ENCODE data around the gene ABHD10.

Gene ABHD10

DNA sequence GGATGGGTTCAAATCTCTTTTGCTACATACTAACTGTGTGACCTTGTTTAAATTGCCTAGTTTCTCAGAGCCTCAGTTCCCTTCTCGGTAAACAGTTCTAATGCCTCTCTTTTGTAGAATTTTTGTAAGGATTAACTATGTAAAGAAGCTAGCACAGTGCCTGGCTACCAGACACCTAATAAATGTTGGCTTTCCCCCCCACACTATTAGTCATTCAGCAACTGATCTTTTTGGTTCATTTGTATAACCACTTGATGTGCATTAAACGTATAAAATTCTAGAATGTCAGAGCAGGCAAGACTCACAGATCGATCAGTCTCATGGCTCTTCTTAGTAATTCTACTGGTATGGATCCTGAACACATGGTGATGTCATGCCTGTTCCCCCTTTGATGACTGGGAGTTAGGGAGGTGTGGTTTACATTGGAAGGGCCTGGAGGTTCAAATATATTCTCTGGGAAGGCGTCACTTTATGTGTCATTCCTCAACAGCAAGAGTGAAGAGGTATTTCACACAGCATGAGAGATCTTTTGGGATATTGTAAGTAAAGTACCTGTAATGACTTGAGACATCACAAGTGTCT is 26.4 kb downstream of the ABHD10 start:
- no peak overlapping the region for H3K4me2 ChIP-seq (ENCODE audit: low read length)
- H3K56ac ChIP-seq (ENCODE audit: low read length) = no peak overlapping the region
- H3K4me3 ChIP-seq (ENCODE audit: low read length) = no peak overlapping the region
- no CpG with 5 or more reads among the region's 4 CpGs for WGBS (ENCODE audit: extremely low coverage, insufficient coverage, low lambda C conversion rate)
- H2BK5ac ChIP-seq (ENCODE audit: low read length) = no peak overlapping the region
- no peak overlapping the region for H3K27ac ChIP-seq (ENCODE audit: low read depth, low read length)
- H2BK15ac ChIP-seq (replicated peaks; ENCODE audit: low read depth) = no peak overlapping the region
- H3K9ac ChIP-seq (ENCODE audit: low read length) = no peak overlapping the region
- no peaks in the 10 kb centered on the region for H3K79me2 ChIP-seq (ENCODE audit: control insufficient read depth, insufficient read depth, low read length)
- H3K27me3 ChIP-seq (ENCODE audit: insufficient read depth, low read length, poor library complexity) = no peaks in the 10 kb centered on the region
- H2AK5ac ChIP-seq (ENCODE audit: low read length) = no peak overlapping the region
- H2BK120ac ChIP-seq (ENCODE audit: low read depth, low read length) = no peak overlapping the region
- no peak overlapping the region for H4K8ac ChIP-seq (ENCODE audit: low read depth, low read length)
- H3K4ac ChIP-seq (ENCODE audit: low read depth, low read length) = no peak overlapping the region
- H3K23ac ChIP-seq (ENCODE audit: low read length) = no peak overlapping the region
- no peaks in the 10 kb centered on the region for H3K79me1 ChIP-seq (ENCODE audit: low read length)
- H3K4me1 ChIP-seq (ENCODE audit: control insufficient read depth, low read depth, low read length) = peaks cover 10% of the 10 kb centered on the region
- no peak overlapping the region for H3K18ac ChIP-seq (ENCODE audit: low read length)
- H4K5ac ChIP-seq (ENCODE audit: low read length) = no peak overlapping the region
- no peaks in the 10 kb centered on the region for H3K36me3 ChIP-seq (ENCODE audit: control insufficient read depth, insufficient read depth, low read length)
- DNase-seq = no peak

DNA sequence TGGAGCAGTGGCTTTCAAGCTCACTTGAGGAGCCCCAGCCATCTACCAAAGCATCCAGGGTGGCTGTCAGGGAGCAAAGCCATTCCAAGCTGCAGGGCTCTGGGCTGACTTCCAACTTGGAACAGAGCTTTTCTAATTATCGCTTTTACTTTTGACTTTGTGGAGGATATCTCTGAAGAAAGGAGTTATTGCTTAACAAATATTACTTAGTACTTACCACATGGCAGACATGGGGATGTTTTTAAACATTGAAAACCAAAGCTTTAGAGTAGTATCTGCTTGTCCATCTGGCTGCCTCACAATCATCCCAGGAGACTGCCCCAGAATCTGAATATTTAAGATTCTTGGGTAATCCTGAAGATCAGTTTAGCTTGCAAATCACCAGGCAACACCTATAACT is 28.8 kb downstream of the ABHD10 start:
- WGBS (ENCODE audit: extremely low coverage, insufficient coverage, low lambda C conversion rate) = no CpG with 5 or more reads among the region's 1 CpG
- Histone ChIP-seq H3K23ac (ENCODE audit: low read length) (no peak overlapping the region), H3K9ac (ENCODE audit: low read length) (no peak overlapping the region), H3K56ac (ENCODE audit: low read length) (no peak overlapping the region), H3K4me1 (ENCODE audit: control insufficient read depth, low read depth, low read length) (no peaks in the 10 kb centered on the region), H2AK5ac (ENCODE audit: low read length) (no peak overlapping the region), H2BK15ac (replicated peaks; ENCODE audit: low read depth) (no peak overlapping the region), H2BK120ac (ENCODE audit: low read depth, low read length) (no peak overlapping the region), H3K27me3 (ENCODE audit: insufficient read depth, low read length, poor library complexity) (no peaks in the 10 kb centered on the region), H3K4ac (ENCODE audit: low read depth, low read length) (no peak overlapping the region), H3K4me2 (ENCODE audit: low read length) (no peak overlapping the region), H3K79me2 (ENCODE audit: control insufficient read depth, insufficient read depth, low read length) (no peaks in the 10 kb centered on the region), H4K8ac (ENCODE audit: low read depth, low read length) (no peak overlapping the region), H4K5ac (ENCODE audit: low read length) (no peak overlapping the region), H3K79me1 (ENCODE audit: low read length) (no peaks in the 10 kb centered on the region), H3K27ac (ENCODE audit: low read depth, low read length) (no peak overlapping the region), H3K4me3 (ENCODE audit: low read length) (no peak overlapping the region), H3K36me3 (ENCODE audit: control insufficient read depth, insufficient read depth, low read length) (no peaks in the 10 kb centered on the region), H2BK5ac (ENCODE audit: low read length) (no peak overlapping the region), H3K18ac (ENCODE audit: low read length) (no peak overlapping the region)
- DNase-seq = no peak

DNA sequence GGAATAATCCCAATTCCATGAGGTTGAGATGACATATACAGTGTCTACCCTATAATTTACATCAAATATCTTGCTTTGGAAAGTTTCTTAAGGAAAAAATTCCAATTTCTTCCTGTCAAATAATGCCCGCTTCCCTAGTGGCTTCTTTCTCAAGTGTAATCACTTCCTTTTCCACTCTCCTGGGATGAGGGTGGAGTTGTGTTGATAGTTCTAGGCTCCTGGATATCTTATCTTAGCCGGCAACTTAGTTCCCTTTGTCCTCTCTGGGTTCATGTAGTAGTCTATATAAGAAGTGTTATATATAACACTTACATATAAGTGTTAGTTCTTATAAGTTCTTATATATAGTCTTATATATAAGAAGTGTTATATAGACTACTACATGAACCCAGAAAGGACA is 30.8 kb downstream of the ABHD10 start:
- no peak for DNase-seq
- no peaks in the 10 kb centered on the region for H3K36me3 ChIP-seq (ENCODE audit: control insufficient read depth, insufficient read depth, low read length)
- H3K4me1 ChIP-seq (ENCODE audit: control insufficient read depth, low read depth, low read length) = no peaks in the 10 kb centered on the region

DNA sequence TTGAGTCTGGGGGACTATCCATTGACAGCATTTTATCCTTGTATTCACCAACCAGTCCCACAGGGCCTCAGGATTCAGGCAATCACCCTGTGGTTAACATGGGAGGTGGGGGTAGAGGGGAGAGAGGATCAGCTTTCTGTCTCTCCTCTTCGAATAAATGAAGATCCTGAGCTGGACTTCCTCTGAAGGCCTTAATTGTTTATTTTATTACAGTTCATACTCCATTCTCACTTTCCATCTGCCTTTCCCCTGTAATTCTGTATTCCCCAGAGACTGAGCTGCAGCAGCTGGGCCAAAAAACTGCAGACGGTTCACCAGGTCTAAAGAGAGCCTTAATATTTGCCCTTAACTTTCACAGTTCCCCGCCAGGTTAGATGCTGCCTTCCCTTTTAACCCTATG is 31.8 kb downstream of the ABHD10 start:
- Histone ChIP-seq H2AK5ac (ENCODE audit: low read length) (no peak overlapping the region), H3K27me3 (ENCODE audit: insufficient read depth, low read length, poor library complexity) (no peaks in the 10 kb centered on the region), H3K4me2 (ENCODE audit: low read length) (no peak overlapping the region), H3K56ac (ENCODE audit: low read length) (no peak overlapping the region), H3K4me3 (ENCODE audit: low read length) (no peak overlapping the region), H3K79me2 (ENCODE audit: control insufficient read depth, insufficient read depth, low read length) (no peaks in the 10 kb centered on the region), H3K79me1 (ENCODE audit: low read length) (no peaks in the 10 kb centered on the region), H3K18ac (ENCODE audit: low read length) (no peak overlapping the region), H3K9ac (ENCODE audit: low read length) (no peak overlapping the region), H4K5ac (ENCODE audit: low read length) (no peak overlapping the region), H3K4ac (ENCODE audit: low read depth, low read length) (no peak overlapping the region), H3K4me1 (ENCODE audit: control insufficient read depth, low read depth, low read length) (no peaks in the 10 kb centered on the region), H2BK5ac (ENCODE audit: low read length) (no peak overlapping the region), H2BK120ac (ENCODE audit: low read depth, low read length) (no peak overlapping the region), H4K8ac (ENCODE audit: low read depth, low read length) (no peak overlapping the region), H3K27ac (ENCODE audit: low read depth, low read length) (no peak overlapping the region), H2BK15ac (replicated peaks; ENCODE audit: low read depth) (no peak overlapping the region), H3K36me3 (ENCODE audit: control insufficient read depth, insufficient read depth, low read length) (no peaks in the 10 kb centered on the region), H3K23ac (ENCODE audit: low read length) (no peak overlapping the region)
- WGBS (ENCODE audit: extremely low coverage, insufficient coverage, low lambda C conversion rate) = no CpG with 5 or more reads among the region's 3 CpGs
- DNase-seq = no peak

More for the DNA sequence above, 30.8 kb downstream of the ABHD10 start:
- no peak overlapping the region for H4K5ac ChIP-seq (ENCODE audit: low read length)
- no peak overlapping the region for H3K4me2 ChIP-seq (ENCODE audit: low read length)
- H4K8ac ChIP-seq (ENCODE audit: low read depth, low read length) = no peak overlapping the region
- H3K27ac ChIP-seq (ENCODE audit: low read depth, low read length) = no peak overlapping the region
- H3K27me3 ChIP-seq (ENCODE audit: insufficient read depth, low read length, poor library complexity) = no peaks in the 10 kb centered on the region
- H3K4me3 ChIP-seq (ENCODE audit: low read length) = no peak overlapping the region
- H3K79me2 ChIP-seq (ENCODE audit: control insufficient read depth, insufficient read depth, low read length) = no peaks in the 10 kb centered on the region
- no peak overlapping the region for H2AK5ac ChIP-seq (ENCODE audit: low read length)
- H3K79me1 ChIP-seq (ENCODE audit: low read length) = no peaks in the 10 kb centered on the region
- WGBS (ENCODE audit: extremely low coverage, insufficient coverage, low lambda C conversion rate) = no CpG with 5 or more reads among the region's 2 CpGs
- no peak overlapping the region for H2BK120ac ChIP-seq (ENCODE audit: low read depth, low read length)
- no peak overlapping the region for H3K23ac ChIP-seq (ENCODE audit: low read length)
- no peak overlapping the region for H3K9ac ChIP-seq (ENCODE audit: low read length)
- no peak overlapping the region for H3K18ac ChIP-seq (ENCODE audit: low read length)
- H3K4ac ChIP-seq (ENCODE audit: low read depth, low read length) = no peak overlapping the region
- no peak overlapping the region for H3K56ac ChIP-seq (ENCODE audit: low read length)
- H2BK5ac ChIP-seq (ENCODE audit: low read length) = no peak overlapping the region
- H2BK15ac ChIP-seq (replicated peaks; ENCODE audit: low read depth) = no peak overlapping the region

DNA sequence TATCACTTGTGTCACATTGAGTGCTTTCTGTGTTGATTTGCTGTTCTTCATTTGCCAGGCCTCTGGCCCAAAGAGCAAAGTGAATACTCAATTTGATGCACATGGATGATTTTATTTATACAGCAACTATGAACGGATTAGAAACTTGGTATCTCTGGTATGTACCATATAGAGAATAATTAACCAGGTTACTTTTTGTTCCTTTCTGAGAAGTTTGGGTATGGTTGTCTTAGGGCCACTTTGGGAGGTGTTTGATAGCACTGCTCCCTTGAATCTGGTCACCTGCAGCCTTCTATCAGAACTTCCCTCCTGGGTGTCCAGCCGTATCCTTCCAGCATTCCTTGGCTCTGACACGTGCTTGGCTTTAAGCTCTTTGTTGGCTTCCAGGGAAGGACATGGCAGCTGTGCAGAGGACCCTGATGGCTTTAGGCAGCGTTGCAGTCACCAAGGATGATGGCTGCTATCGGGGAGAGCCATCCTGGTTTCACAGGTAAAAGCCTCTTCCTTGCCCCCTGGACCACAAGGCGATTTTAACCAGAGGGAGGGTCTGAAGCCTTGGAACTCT is 32.6 kb downstream of the ABHD10 start:
- no peak overlapping the region for H3K56ac ChIP-seq (ENCODE audit: low read length)
- no peak overlapping the region for H2BK120ac ChIP-seq (ENCODE audit: low read depth, low read length)
- H3K4me1 ChIP-seq (ENCODE audit: control insufficient read depth, low read depth, low read length) = peaks cover 2% of the 10 kb centered on the region
- H3K79me1 ChIP-seq (ENCODE audit: low read length) = no peaks in the 10 kb centered on the region
- H2BK15ac ChIP-seq (replicated peaks; ENCODE audit: low read depth) = no peak overlapping the region
- H3K4me3 ChIP-seq (ENCODE audit: low read length) = no peak overlapping the region
- H3K23ac ChIP-seq (ENCODE audit: low read length) = no peak overlapping the region
- no peak for DNase-seq
- H3K27ac ChIP-seq (ENCODE audit: low read depth, low read length) = no peak overlapping the region
- no peak overlapping the region for H4K8ac ChIP-seq (ENCODE audit: low read depth, low read length)
- H3K4ac ChIP-seq (ENCODE audit: low read depth, low read length) = no peak overlapping the region
- H3K18ac ChIP-seq (ENCODE audit: low read length) = no peak overlapping the region
- no peak overlapping the region for H2AK5ac ChIP-seq (ENCODE audit: low read length)
- H3K27me3 ChIP-seq (ENCODE audit: insufficient read depth, low read length, poor library complexity) = no peaks in the 10 kb centered on the region
- no peaks in the 10 kb centered on the region for H3K36me3 ChIP-seq (ENCODE audit: control insufficient read depth, insufficient read depth, low read length)
- H4K5ac ChIP-seq (ENCODE audit: low read length) = no peak overlapping the region
- H3K4me2 ChIP-seq (ENCODE audit: low read length) = no peak overlapping the region
- H2BK5ac ChIP-seq (ENCODE audit: low read length) = no peak overlapping the region
- H3K9ac ChIP-seq (ENCODE audit: low read length) = no peak overlapping the region
- WGBS (ENCODE audit: extremely low coverage, insufficient coverage, low lambda C conversion rate) = no CpG with 5 or more reads among the region's 6 CpGs
- no peaks in the 10 kb centered on the region for H3K79me2 ChIP-seq (ENCODE audit: control insufficient read depth, insufficient read depth, low read length)
